SH-SY5Y (cell line): Measurements from ENCODE around the gene FOSL2.

ENCODE experiments used
- GATA2 ChIP-seq: IDR thresholded peaks from 2 replicates; pipeline ENCODE4 v1.6.1; 2011; ENCODE audit warnings: mild to moderate bottlenecking, low read depth, low read length
- GATA3 ChIP-seq: IDR thresholded peaks from 2 replicates; pipeline ENCODE4 v1.6.1; 2011; ENCODE audit warnings: low read depth, mild to moderate bottlenecking, low read length, moderate library complexity

FOSL2 gene

DNA sequence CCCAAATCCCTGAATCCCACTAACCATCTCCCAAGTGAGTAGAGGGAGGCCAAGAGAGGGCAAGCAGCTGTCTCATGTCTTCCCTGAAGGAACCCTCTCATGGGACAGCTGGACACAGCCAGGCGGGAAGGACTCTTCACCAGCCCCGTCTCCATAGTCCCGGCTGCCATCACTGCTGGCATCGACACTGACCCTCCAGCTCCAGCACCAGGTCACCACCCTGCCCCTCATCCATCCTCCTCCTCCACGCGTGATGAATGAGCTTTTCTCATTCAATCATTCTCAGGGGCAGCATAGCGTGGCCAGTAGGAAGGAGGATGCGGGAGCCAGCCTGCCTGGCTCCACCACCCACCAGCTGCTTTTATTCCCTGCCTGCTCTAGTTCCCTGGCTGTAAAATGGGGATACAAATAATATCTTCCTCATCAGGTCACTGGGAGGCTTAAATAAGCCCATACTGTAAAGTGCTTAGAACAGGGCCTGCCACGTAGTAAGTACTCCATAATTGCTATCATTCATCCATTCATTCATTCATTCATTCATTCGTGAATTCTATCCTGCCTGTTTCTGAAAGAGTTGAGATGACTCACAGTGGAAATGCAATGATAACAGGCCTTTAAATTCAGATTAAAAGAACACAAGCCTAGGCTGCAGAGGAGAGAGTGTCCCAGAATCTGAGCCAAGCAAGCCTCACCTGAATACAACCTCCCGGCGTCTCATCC is 30.5 kb upstream of the FOSL2 start:
- no peak for TF ChIP-seq GATA2
- no peak for TF ChIP-seq GATA3

DNA sequence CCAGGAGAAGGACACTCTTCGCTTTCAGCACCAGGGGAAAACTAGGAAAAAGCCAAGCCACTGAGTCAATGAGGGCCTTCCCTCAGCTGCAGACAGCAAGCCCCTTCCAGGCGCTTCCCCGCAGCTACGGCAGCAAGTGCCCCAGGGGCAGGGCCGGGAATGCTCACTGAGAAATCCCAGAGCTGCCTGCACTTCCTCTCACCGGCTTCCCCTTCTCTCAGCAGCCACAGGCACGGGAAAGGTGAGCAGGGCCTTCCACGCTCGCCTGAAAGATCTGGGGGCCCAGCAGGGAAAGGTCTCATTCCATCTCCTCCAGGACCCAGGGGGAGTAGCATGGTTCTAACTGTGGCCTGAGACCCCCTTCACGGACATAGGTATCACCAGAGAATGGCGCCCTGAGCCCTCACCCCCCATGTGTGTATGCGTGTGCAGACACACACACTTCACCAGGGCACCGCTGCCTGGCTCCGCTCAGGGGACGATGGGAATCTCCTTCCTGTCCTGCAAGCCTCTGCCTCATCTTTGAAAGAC is 29.6 kb upstream of the FOSL2 start:
- no peak for TF ChIP-seq GATA2
- TF ChIP-seq GATA3: no peak

DNA sequence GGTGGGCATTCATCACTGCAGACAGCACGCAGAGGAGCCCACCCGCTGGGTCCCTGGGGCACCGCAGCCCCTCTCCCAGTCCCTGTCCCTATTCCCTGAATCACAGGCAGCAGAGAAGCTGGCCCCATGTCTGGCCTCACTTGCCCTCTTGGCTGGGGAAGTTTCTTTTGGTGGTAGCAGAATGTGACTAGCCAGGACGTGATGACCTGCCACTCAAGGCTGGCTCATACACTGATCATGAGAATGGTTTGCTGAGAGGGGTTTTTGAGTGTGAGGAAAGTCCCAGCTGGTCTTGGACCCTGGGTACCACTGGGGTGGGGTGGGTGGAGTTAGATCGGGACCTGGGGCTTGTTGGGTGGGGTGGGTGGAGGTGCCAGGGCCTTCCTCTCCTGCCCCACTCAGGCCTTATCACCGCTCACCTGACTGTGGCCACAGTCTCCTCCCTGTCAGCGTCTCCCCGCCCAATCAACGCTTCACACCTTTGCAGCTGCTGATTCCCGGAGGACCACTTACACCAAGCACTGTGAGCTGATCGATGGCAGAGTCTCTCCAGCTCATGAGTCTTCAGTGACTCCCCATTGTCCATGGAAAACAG is 28.9 kb upstream of the FOSL2 start:
- no peak for TF ChIP-seq GATA2
- no peak for TF ChIP-seq GATA3

DNA sequence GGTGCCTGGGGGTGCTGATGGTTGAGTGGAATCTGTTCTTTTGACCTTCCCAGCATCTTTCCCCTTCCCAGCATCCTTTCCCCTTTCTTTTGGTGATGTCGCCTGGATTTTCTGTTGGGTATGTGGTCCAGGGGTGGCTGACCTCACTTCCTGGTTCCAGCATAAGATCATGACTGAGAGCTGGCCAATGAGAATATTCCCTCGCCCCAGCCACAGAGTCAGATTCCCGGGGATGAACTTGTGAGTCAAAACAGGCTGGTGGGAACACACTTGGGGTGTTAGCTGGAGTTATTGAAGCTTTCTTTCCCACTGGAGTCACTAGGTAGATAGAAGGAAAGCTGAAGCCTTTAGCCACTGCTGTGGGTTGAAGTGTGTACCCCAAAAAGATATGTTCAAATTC is 28.0 kb upstream of the FOSL2 start:
- TF ChIP-seq GATA2 (no peak), GATA3 (no peak)

DNA sequence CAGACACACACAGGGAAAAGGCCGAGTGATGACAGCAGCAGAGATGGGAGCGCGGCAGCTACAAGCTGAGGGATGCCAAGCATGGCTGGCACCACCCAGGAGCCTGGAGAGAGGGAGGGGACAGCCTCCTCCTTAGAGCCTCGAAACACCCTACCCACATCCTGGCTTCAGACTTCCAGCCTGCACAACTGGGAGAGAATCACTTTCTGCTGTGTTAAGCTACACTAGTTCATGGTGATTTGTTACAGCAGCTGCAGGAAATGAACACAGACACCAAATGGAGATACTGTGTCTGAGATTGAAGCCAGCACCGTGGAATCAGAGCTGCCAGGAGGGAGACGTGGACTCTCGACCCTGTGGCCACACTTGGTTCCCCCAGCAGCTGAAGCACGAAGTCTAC is 27.5 kb upstream of the FOSL2 start:
- no peak for TF ChIP-seq GATA2
- TF ChIP-seq GATA3: no peak

DNA sequence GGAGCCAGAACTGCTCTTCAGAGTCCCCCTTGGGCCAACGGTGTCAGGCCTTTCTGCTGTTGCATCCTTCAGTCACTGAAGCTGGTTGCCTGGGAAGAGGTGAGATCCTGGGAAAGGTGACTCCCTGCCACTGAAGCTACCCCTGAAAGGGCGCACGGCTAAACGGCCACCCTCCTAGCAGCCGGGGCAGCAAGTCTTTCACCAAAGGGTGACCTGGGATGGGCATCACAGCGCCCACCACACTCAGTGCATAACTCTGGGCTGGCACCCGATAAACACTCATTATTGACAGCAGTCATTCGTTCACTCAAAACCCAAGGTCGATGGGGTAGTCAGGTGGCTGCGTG is 26.5 kb upstream of the FOSL2 start:
- TF ChIP-seq GATA3 (no peak), GATA2 (no peak)

DNA sequence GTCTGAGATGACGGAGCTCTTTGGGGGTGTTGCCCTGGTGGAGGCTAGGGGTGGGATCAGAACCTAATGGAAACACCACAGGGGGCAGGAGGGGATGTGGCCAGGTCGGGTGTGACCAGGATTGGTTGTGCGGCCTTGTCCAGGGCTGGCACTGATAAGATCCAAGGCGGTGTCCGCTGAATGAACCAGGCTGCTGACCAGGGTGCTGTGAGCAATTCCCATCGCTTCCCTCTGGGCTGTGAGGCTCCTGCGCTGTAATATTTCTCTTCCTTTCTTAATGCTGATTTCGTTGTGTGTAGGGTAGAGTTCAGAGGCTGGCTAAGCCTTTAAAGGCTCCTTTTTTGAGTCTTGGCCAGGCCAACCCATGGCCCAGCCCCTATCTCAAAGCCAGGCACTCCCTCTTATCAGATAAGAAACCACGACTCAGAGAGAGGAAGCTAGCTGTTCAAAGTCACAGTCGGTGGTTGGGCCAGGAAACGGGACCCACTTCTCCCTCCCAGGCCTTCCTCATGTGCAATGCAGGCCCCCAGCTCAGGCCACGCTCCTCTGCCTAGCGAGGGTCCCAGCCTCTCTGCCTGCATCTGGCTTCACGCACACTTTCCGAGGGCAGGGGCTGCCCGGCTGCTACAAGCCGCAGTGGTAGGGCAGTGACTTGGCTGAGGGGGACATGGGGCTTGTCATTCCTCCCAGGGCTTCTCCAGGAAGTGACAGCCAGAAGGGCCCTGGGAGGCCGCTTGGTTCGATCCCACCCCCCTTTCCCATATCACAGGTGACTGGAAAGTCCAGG is 26.0 kb upstream of the FOSL2 start:
- TF ChIP-seq GATA2 (peak; percentile 79), GATA3 (no peak)

DNA sequence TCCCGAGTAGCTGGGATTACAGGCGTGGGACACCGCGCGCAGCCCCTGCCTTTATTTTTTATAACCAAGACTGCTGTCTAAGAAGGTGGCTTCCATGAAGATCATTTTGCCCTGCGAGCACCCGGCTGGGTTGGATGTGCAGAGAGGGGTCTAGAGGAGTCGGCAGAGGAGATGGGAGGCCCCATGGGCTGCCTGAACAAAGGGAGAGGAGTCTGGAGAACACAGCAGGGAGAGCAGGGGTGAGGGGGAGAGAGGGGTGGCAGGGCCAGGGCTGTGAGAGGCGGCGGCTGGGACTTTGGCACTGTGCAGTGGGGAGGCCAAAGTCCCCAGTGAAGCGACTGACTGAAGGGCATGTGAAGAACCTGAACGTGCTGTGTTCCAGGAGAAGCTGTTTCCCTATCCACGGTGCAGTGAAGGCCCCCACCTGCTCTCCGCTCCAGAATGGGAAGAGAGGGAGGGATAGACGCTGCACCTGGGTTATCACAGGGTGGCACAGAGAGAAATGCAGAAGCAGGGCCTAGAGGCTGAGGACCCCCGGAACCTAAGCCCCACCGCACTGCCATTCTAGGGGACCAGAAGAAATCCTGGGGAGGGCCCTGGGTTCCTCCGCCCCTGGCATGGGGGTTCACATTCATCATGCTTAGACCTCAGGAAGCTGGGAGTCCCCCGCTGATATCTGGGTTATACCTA is 24.8 kb upstream of the FOSL2 start:
- no peak for TF ChIP-seq GATA2
- no peak for TF ChIP-seq GATA3

DNA sequence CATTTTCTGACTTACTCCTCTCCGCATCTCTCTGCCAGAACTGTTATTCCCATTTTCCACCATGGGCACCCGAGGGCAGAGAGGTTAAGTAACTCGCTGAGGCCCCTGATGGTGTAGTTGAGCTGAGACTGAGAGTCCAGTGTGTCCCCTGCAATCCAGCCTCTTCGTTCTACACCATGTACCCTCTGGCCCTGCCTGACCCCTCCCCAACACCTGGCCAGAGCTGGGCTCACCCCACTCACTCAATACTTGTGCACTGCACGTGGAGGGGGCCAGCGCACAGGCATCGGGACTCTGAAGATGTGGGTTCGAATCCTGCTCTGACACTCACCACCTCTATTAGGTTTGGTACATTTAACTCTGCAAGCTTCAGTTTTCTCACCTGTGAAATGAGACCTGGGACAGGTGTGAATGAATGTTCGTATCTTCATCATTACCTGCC is 24.3 kb upstream of the FOSL2 start:
- TF ChIP-seq GATA2: no peak
- no peak for TF ChIP-seq GATA3

DNA sequence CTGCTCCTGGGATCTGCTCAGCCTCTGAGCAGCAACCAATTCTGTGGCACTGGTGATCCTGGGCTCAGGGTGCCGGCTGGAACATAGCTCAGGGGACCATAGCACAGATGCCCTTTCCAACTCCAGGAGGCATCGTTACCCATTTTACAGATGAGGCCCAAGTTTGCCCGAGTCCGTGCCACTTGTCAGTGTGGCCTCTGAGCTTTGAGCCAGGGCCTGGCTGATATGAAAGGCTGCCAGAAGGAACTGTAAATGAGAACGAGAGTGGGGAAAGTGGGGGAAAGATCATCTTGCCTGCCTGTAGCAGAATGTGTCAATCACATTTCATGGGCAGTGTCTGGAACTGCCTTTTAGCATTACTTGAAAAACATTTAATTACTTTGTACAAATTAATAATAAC is 23.3 kb upstream of the FOSL2 start:
- no peak for TF ChIP-seq GATA2
- no peak for TF ChIP-seq GATA3

DNA sequence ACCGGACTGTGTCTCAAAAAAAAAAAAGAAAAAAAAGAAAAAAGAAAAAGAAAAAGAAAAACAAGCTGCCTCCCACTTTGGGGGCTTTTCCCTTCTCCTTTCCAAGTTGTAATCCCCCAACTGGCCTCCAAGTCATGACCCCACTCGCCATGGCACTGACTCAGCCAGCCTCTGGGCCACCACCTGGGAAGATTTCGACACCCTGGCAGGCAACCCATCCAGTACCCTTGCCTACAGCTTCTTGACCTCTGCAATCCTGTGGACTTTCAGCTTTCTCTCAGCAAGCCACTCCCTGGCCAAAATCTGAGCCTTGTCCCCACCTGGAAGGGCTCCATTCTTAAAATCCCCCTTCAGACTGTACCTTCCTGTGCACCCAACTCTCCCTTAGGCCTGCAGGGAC is 22.3 kb upstream of the FOSL2 start:
- no peak for TF ChIP-seq GATA2
- no peak for TF ChIP-seq GATA3

DNA sequence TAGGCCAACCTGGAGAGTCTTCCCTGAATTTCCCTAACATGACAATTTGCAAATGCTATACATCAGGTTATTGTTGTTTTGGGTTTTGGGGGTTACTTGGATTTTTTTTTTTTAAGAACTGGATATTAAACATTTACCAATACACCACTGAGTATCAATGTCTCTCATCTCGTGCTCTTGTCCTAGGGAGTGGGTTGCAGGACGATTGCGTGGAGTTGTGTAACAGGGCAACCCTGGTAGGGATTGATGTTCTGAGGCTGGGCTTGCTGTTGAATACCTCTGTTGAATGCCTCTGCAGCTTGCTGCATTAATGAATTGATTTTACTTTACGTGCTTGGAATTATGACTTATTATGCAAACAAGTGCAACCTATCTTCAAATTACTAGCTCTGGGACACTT is 18.8 kb upstream of the FOSL2 start:
- TF ChIP-seq GATA2: no peak
- no peak for TF ChIP-seq GATA3

DNA sequence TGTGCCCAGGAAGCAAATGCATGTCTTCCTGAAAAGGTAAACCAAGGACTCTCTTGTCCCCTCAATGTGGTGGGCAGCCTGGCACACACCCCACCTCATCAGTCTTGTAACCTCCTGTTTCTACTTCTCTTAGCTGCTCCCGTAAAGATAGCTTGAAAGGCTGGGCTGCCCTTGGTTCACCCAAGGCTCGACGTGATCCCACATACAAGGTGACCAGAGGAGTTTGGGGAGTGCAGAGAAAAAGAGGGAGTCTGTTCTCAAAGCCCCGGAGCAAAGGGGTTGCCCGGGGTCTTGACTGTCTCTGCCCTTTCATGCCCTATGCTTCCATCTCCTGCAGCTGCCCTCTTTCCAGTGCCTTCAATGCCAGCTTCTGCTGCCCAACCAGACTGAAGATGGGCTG is 18.3 kb upstream of the FOSL2 start:
- TF ChIP-seq GATA2 (no peak), GATA3 (no peak)

DNA sequence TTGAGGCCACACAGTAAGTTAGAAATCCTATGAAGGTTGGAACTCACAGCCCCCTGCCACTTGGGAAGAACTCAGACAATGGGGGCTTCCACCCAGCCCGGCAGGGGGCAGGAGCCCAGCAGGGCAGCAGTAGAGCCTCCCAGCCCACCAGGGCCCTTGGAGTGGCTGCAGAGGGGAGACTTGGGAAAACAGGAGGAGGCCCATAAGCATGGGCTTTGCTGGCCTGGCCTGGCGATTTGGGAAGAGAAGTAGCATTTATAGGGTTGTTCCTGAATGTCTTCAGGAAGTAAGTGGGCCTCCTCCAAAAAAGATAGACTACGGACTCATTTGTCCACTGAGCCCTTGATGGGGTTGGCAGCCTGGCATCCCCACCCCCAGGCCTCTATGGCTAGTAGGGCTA is 17.4 kb upstream of the FOSL2 start:
- TF ChIP-seq GATA2 (no peak), GATA3 (no peak)
